Measurements from ENCODE around the gene GLP1R.

- TF ChIP-seq, protein P1, sequence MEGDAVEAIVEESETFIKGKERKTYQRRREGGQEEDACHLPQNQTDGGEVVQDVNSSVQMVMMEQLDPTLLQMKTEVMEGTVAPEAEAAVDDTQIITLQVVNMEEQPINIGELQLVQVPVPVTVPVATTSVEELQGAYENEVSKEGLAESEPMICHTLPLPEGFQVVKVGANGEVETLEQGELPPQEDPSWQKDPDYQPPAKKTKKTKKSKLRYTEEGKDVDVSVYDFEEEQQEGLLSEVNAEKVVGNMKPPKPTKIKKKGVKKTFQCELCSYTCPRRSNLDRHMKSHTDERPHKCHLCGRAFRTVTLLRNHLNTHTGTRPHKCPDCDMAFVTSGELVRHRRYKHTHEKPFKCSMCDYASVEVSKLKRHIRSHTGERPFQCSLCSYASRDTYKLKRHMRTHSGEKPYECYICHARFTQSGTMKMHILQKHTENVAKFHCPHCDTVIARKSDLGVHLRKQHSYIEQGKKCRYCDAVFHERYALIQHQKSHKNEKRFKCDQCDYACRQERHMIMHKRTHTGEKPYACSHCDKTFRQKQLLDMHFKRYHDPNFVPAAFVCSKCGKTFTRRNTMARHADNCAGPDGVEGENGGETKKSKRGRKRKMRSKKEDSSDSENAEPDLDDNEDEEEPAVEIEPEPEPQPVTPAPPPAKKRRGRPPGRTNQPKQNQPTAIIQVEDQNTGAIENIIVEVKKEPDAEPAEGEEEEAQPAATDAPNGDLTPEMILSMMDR (IDR thresholded peaks at IDR 0.05) = no peak
- no peak for TF ChIP-seq POLR2AphosphoS5 (IDR thresholded peaks at IDR 0.05; ENCODE audit: low read depth, low read length)
- no peak for TF ChIP-seq SIN3A (IDR thresholded peaks at IDR 0.05; ENCODE audit: borderline replicate concordance, insufficient read depth, low read depth, low read length)
- TF ChIP-seq, protein P2, sequence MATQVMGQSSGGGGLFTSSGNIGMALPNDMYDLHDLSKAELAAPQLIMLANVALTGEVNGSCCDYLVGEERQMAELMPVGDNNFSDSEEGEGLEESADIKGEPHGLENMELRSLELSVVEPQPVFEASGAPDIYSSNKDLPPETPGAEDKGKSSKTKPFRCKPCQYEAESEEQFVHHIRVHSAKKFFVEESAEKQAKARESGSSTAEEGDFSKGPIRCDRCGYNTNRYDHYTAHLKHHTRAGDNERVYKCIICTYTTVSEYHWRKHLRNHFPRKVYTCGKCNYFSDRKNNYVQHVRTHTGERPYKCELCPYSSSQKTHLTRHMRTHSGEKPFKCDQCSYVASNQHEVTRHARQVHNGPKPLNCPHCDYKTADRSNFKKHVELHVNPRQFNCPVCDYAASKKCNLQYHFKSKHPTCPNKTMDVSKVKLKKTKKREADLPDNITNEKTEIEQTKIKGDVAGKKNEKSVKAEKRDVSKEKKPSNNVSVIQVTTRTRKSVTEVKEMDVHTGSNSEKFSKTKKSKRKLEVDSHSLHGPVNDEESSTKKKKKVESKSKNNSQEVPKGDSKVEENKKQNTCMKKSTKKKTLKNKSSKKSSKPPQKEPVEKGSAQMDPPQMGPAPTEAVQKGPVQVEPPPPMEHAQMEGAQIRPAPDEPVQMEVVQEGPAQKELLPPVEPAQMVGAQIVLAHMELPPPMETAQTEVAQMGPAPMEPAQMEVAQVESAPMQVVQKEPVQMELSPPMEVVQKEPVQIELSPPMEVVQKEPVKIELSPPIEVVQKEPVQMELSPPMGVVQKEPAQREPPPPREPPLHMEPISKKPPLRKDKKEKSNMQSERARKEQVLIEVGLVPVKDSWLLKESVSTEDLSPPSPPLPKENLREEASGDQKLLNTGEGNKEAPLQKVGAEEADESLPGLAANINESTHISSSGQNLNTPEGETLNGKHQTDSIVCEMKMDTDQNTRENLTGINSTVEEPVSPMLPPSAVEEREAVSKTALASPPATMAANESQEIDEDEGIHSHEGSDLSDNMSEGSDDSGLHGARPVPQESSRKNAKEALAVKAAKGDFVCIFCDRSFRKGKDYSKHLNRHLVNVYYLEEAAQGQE (IDR thresholded peaks at IDR 0.05; ENCODE audit: insufficient read depth in 1 of 2, low read depth in 2 of 2, low read length in 1 of 2) = no peak
- no peak for TF ChIP-seq TCF7L2 (IDR thresholded peaks at IDR 0.05; ENCODE audit: low read depth, low read length)
Measured at GRCh38 chr6:39051399-39052122, 3.0 kb downstream of the GLP1R start.

Data from Panc1 (cell line).